Dendritic cell treated with granulocyte-macrophage colony-stimulating factor and Interleukin-4, amounts not matched to agents 40 ng/mL and 50 ng/mL, for 4 days (primary cell): ENCODE data around the gene PRICKLE1.

ENCODE experiments used
- H3K27ac Mint-ChIP-seq: one replicate; pipeline ENCODE4 v1.8.0; 2022; ENCODE audit warnings: mild to moderate bottlenecking, mixed read lengths
- H3K27me3 Mint-ChIP-seq: one replicate; pipeline ENCODE4 v1.8.0; 2022; ENCODE audit warnings: mild to moderate bottlenecking, mixed read lengths
- H3K36me3 Mint-ChIP-seq: one replicate; pipeline ENCODE4 v1.8.0; 2022; ENCODE audit warnings: low read depth, mixed read lengths
- H3K4me1 Mint-ChIP-seq: one replicate; pipeline ENCODE4 v1.8.0; 2022; ENCODE audit warnings: low read depth, mixed read lengths
- H3K4me3 Mint-ChIP-seq: one replicate; pipeline ENCODE4 v1.8.0; 2022; ENCODE audit warnings: mild to moderate bottlenecking, moderate library complexity, mixed read lengths
- H3K9me3 Mint-ChIP-seq: one replicate; pipeline ENCODE4 v1.8.0; 2022; ENCODE audit warnings: mixed read lengths
- intact Hi-C: fragments of 100-400 bp; cut with micrococcal nuclease; formaldehyde crosslinking; loops from one replicate; pipeline ENCODE4 v1.15.0; 2022

The PRICKLE1 gene

DNA sequence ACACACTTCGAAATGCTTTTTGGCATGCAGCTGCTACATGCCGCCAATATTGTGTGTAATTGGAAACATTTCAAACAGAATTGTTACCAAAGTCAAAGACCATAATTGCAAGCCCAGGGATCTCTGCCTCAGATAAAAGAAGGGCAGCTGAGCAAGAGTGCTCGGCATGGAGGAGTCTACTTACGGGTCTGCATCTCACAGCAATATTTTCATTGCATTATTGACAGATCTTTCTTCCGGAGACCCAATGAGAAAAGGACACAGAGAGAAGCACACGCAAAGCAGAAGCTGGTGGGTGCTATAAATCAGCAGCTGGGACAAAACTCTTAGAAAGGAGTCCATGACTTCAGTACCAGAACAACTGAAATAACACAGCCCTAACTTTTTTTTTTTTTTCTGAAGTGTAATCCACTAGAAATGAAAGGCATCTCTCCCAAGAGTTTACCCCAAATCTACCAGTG lies 4.9 kb downstream of the PRICKLE1 start:
- Mint-ChIP-seq H3K36me3 (no peaks in the 10 kb centered on the region), H3K27ac (no peak overlapping the region), H3K27me3 (peaks cover 44% of the 10 kb centered on the region), H3K4me1 (peaks cover 11% of the 10 kb centered on the region), H3K9me3 (no peaks in the 10 kb centered on the region), H3K4me3 (no peak overlapping the region)
- intact Hi-C loops, result loop anchor here (5.0 kb wide), 2 partner anchors 102 to 1253 kb away; partner anchors contain the start of gene TMEM117

DNA sequence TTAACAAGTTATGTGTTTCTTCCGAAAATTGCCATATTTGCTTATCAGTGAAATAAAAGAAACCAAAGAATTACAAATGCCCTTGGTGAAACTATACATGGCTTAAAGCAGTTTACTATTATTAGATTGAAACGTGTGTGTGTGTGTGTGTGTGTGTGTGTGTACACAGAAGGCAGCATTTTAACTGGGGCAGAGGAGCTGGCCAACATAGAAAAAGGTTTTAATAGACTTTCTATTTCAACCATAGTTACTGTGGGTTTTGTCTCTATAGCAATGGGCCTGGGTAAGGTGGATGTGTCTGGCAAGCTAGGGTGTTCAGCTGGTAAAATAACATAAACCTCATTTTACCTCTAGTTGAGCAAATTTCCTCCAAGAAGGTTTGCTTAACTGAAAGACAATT lies 6.5 kb downstream of the PRICKLE1 start:
- Mint-ChIP-seq H3K36me3 (no peaks in the 10 kb centered on the region), H3K27me3 (peaks cover 30% of the 10 kb centered on the region), H3K9me3 (no peaks in the 10 kb centered on the region), H3K4me3 (no peak overlapping the region), H3K27ac (no peak overlapping the region), H3K4me1 (no peaks in the 10 kb centered on the region)
- intact Hi-C loops, result no loop called here

GRCh38 chr12:42582498-42582897 lies 7.0 kb downstream of the PRICKLE1 start:
- Mint-ChIP-seq H3K27me3 (peaks cover 25% of the 10 kb centered on the region), H3K4me3 (no peak overlapping the region), H3K4me1 (no peaks in the 10 kb centered on the region), H3K27ac (no peak overlapping the region), H3K36me3 (no peaks in the 10 kb centered on the region), H3K9me3 (no peaks in the 10 kb centered on the region)
- intact Hi-C loops, result no loop called here

GRCh38 chr12:42582050-42582449 lies 7.5 kb downstream of the PRICKLE1 start:
- no peaks in the 10 kb centered on the region for H3K9me3 Mint-ChIP-seq
- H3K4me3 Mint-ChIP-seq, result no peak overlapping the region
- no peak overlapping the region for H3K27ac Mint-ChIP-seq
- intact Hi-C loops, result no loop called here
- no peaks in the 10 kb centered on the region for H3K36me3 Mint-ChIP-seq
- no peaks in the 10 kb centered on the region for H3K4me1 Mint-ChIP-seq
- peaks cover 20% of the 10 kb centered on the region for H3K27me3 Mint-ChIP-seq

GRCh38 chr12:42576374-42576773 lies 13.2 kb downstream of the PRICKLE1 start:
- Mint-ChIP-seq H3K4me3 (no peak overlapping the region), H3K27ac (no peak overlapping the region), H3K9me3 (no peaks in the 10 kb centered on the region), H3K36me3 (no peaks in the 10 kb centered on the region), H3K4me1 (no peaks in the 10 kb centered on the region), H3K27me3 (peaks cover 5% of the 10 kb centered on the region)
- intact Hi-C loops, result loop anchor here (10.0 kb wide), 1 partner anchor 452 kb away; no protein-coding TSS in a partner anchor

- Mint-ChIP-seq H3K36me3 (no peaks in the 10 kb centered on the region), H3K4me3 (no peak overlapping the region), H3K4me1 (no peaks in the 10 kb centered on the region), H3K9me3 (no peaks in the 10 kb centered on the region), H3K27ac (no peak overlapping the region), H3K27me3 (peaks cover 3% of the 10 kb centered on the region)
- intact Hi-C loops, result loop anchor here (10.0 kb wide), 1 partner anchor 451 kb away; no protein-coding TSS in a partner anchor
Measured at GRCh38 chr12:42575717-42576116, 13.8 kb downstream of the PRICKLE1 start.

GRCh38 chr12:42574851-42575266 lies 14.7 kb downstream of the PRICKLE1 start:
- Mint-ChIP-seq H3K27ac (no peak overlapping the region), H3K9me3 (no peaks in the 10 kb centered on the region), H3K27me3 (peaks cover 1% of the 10 kb centered on the region), H3K4me1 (no peaks in the 10 kb centered on the region), H3K4me3 (no peak overlapping the region), H3K36me3 (no peaks in the 10 kb centered on the region)
- intact Hi-C loops, result loop anchor here (10.0 kb wide), 1 partner anchor 450 kb away; no protein-coding TSS in a partner anchor

- Mint-ChIP-seq H3K9me3 (no peaks in the 10 kb centered on the region), H3K4me3 (no peak overlapping the region), H3K4me1 (no peaks in the 10 kb centered on the region), H3K27ac (no peak overlapping the region), H3K36me3 (no peaks in the 10 kb centered on the region), H3K27me3 (peaks cover 1% of the 10 kb centered on the region)
- intact Hi-C loops, result loop anchor here (10.0 kb wide), 1 partner anchor 447 kb away; no protein-coding TSS in a partner anchor
Measured at GRCh38 chr12:42571327-42572009, 18.1 kb downstream of the PRICKLE1 start.

DNA sequence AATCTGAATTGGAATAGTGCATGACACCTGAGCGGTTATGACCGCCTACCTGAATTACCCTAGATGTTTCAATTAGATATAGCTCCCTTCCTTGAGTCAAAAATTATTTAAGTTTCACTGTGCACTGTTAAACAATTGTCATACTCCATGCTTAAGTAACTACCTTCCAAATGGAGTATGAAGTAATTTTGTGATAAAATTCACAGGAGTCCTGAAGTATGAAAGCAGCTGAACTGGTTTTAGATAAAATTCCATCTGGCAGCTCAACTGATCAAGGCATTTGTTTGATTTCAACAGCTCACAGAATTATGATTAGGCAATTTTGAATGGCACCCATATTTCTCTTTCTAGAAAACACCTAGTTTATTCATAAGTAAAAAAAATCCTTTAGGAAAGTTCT lies 19.5 kb downstream of the PRICKLE1 start:
- H3K36me3 Mint-ChIP-seq, result no peaks in the 10 kb centered on the region
- H3K27ac Mint-ChIP-seq, result no peak overlapping the region
- no peaks in the 10 kb centered on the region for H3K4me1 Mint-ChIP-seq
- no peaks in the 10 kb centered on the region for H3K9me3 Mint-ChIP-seq
- peaks cover 1% of the 10 kb centered on the region for H3K27me3 Mint-ChIP-seq
- intact Hi-C loops, result loop anchor here (10.0 kb wide), 1 partner anchor 445 kb away; no protein-coding TSS in a partner anchor
- H3K4me3 Mint-ChIP-seq, result no peak overlapping the region

- H3K27ac Mint-ChIP-seq, result no peak overlapping the region
- intact Hi-C loops, result loop anchor here (2.0 kb wide), 1 partner anchor 86 kb away; no protein-coding TSS in a partner anchor
- H3K36me3 Mint-ChIP-seq, result no peaks in the 10 kb centered on the region
- no peaks in the 10 kb centered on the region for H3K4me1 Mint-ChIP-seq
- no peak overlapping the region for H3K4me3 Mint-ChIP-seq
- H3K27me3 Mint-ChIP-seq, result peaks cover 1% of the 10 kb centered on the region
- no peaks in the 10 kb centered on the region for H3K9me3 Mint-ChIP-seq
Measured at GRCh38 chr12:42568952-42569915, 20.3 kb downstream of the PRICKLE1 start.

- Mint-ChIP-seq H3K4me1 (no peaks in the 10 kb centered on the region), H3K27me3 (no peaks in the 10 kb centered on the region), H3K9me3 (no peaks in the 10 kb centered on the region), H3K27ac (no peak overlapping the region), H3K4me3 (no peak overlapping the region), H3K36me3 (no peaks in the 10 kb centered on the region)
- intact Hi-C loops, result no loop called here
Measured at GRCh38 chr12:42565633-42566032, 23.9 kb downstream of the PRICKLE1 start.

DNA sequence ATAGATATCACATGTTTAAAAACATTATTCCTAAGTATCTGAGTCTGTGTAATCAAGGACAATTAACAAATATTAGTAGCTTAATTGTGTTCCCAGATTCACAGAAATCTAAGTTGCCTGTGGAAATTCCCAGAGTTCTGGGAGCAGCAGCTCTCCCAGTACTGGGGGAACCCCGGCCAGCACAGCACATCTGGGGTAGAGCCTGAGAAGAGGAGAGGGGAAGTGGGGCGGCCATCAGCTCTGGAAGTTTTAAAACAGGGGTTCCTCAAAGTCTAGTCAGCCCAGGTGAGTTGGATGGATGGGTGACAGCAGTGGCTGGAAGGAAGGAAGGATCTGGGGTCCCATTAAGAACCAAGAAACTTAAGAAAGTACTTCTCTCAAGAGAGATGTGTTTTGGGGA lies 24.6 kb downstream of the PRICKLE1 start:
- Mint-ChIP-seq H3K36me3 (no peaks in the 10 kb centered on the region), H3K4me1 (no peaks in the 10 kb centered on the region), H3K9me3 (no peaks in the 10 kb centered on the region), H3K4me3 (no peak overlapping the region), H3K27me3 (no peaks in the 10 kb centered on the region), H3K27ac (no peak overlapping the region)
- intact Hi-C loops, result no loop called here

GRCh38 chr12:42564556-42564955 lies 25.0 kb downstream of the PRICKLE1 start:
- intact Hi-C loops, result no loop called here
- H3K27me3 Mint-ChIP-seq, result no peaks in the 10 kb centered on the region
- H3K36me3 Mint-ChIP-seq, result no peaks in the 10 kb centered on the region
- no peaks in the 10 kb centered on the region for H3K4me1 Mint-ChIP-seq
- no peak overlapping the region for H3K27ac Mint-ChIP-seq
- H3K4me3 Mint-ChIP-seq, result no peak overlapping the region
- no peaks in the 10 kb centered on the region for H3K9me3 Mint-ChIP-seq

- Mint-ChIP-seq H3K36me3 (no peaks in the 10 kb centered on the region), H3K27ac (no peak overlapping the region), H3K4me3 (no peak overlapping the region), H3K4me1 (no peaks in the 10 kb centered on the region), H3K27me3 (no peaks in the 10 kb centered on the region), H3K9me3 (no peaks in the 10 kb centered on the region)
- intact Hi-C loops, result no loop called here
Measured at GRCh38 chr12:42560977-42561376, 28.6 kb downstream of the PRICKLE1 start.
